OCI-LY7 (cell line): ENCODE data around the gene IQCE.

ENCODE experiments used
- CTCF ChIP-seq: fragments of 200-600 bp; sonication (generic); conservative IDR thresholded peaks from 2 replicates; pipeline ENCODE4 v1.5.1; 2014; ENCODE audit warnings: mild to moderate bottlenecking, antibody characterized with exemption, low read length, moderate library complexity, mixed read lengths
- EZH2phosphoT487 ChIP-seq: fragments of 200-600 bp; sonication (generic); IDR thresholded peaks from 2 replicates; pipeline ENCODE4 v1.6.1; 2018; ENCODE audit warnings: low read depth, borderline replicate concordance, mild to moderate bottlenecking, mixed run types, antibody characterized with exemption, low read length, moderate library complexity, mixed read lengths

- TF ChIP-seq CTCF (no peak), EZH2phosphoT487 (no peak)
Measured at GRCh38 chr7:2568521-2569223, 9.9 kb downstream of the IQCE start.
